ENCODE data around the gene PKD1L1. TPM values are rescaled to one million over a fixed set of nuclear protein-coding genes. Genes with fewer than 3 reads are reported as not detected.
"Not testable (repeated sequence)": the region's sequence is repeated elsewhere in the genome, so short reads cannot be mapped to it uniquely, and the experiment has no call there.

PKD1L1 gene
- polyA plus RNA-seq, 12 donors, result 0.26 to 2.3 (median 0.99) TPM; not detected in 2

DNA sequence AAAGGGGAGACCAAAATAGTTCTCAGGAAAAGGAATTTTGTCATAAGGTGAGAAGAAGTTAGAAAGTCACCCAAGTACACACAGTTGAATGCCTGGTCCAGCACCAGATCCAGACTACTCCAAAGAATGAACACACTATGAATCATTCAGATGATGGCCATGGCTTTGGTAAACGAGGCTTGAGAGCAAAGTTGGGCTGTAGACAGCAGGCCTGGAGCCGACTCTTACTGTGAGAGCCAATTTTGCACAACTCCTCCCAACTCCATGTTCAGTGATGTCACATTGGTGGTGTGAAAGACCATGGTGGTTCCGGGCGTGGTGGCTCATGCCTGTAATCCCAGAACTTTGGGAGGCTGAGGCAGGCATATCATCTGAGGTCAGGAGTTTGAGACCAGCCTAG, 131.6 kb downstream of the PKD1L1 start:
- DNase-seq, result no peak

DNA sequence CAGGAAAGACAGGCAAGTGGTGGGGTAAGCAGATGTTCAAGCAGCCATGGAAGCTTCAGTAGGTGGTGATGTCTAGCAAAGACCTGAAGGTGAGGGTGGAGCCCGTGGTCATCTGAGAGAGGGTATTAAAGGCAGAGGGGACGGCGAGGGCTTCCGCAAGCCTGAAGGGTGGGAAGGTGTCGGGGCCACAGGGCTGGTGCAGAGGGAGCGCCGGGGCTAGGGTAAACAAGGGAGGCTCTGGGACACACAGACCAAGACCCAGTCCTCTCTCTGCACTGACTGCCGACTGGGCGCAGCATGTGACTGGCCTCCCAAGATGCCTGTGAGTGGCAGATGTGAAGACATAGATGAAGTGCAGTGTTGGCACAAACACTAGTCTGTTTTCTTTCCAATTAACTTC, 132.4 kb downstream of the PKD1L1 start:
- DNase-seq, result no peak

DNA sequence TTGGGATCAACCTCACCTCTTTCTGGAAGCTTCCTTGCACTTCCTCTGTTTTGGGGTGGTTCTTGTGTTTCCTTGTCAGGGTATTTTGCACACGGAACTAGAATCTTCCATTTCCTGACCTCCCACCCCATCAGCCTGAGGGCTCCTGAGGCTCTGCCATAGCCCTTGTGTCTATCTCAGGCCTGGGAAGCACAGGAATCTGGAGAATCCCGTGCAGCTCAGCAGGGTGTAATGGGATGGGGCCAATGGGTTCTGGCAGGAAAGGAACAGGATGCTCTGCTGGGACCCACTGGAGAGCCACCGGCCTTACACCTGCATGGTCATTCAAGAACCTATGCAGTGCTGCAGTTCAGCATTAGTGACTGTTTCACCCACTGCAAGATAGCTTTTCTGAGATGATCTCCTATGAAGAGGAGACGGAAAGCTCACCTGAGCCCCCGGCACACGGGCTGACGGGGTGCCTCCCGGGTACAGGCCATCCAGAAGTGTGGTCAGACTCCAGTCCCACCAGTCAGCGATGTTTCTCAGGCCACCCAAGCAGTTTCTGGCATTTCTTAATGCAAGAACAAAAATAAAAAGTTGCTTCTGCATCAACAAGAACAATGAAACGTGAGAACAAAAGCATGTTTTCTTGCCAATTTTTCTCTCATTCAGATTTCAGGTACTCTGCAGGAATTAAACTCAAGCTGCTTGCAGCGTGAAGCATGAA, 133.2 kb downstream of the PKD1L1 start:
- DNase-seq, result no peak

DNA sequence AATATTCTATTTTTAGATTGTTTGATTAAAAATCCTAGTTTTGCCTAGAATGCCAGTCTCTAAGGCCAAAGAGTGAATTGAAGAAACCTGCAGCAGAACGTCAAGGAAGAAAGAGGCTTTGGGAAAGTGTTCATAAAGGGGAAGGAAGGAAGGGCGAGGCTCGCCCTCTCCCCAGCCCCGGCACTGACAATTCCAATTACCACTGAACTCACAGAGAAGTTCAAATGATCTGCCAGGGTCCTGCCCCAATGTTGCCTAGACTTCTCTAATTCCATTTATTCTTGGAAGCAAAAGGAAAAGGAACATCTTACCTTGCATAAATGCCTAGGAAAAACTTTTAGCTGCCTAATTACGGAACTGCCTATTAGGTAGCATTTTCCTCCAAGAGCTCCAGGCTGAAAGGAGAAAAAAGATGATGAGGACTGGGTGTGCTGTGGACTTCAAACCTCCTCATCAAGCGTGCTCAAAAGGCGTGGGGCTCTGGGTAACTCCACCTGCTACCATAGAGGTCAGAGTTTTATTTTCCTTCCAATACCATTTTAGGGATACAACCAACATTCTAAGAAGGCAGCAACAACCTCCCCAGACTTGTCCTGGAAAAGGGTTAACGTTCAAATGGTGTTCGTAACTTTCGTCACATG, 134.5 kb downstream of the PKD1L1 start:
- no peak for DNase-seq

DNA sequence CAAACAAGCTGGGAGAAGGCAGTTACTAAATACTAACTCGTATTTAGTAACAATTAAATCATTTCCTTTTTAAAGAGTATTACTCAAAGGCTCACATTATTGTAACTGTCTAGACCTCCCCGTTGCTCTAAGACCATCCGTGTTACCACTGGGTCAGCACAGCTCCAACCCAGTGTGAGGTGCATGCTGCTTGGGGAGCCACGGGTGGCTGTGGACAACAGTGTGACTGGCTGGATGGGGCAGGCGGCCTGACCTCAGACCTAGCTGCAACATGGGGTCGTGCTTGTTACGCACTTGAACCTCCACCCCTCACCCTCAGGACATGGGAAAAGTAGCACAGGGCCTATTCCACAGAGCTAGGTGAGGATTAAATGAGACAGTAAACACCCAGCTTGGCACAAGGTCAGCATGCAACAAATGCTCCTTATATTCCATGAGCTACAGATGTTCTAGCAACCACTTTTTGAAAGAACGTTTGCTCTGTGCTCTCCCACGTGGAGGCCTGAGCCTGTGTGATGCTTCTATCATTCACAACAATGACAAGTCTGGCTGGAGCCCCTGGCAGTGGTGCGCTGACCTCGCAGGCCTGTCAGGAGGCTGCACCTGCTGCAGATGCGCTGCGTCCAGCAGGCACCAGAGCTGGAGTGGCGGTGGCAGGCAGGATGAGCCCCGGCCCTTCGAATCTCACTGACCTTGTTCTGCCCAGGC, 135.7 kb downstream of the PKD1L1 start:
- no peak for DNase-seq

DNA sequence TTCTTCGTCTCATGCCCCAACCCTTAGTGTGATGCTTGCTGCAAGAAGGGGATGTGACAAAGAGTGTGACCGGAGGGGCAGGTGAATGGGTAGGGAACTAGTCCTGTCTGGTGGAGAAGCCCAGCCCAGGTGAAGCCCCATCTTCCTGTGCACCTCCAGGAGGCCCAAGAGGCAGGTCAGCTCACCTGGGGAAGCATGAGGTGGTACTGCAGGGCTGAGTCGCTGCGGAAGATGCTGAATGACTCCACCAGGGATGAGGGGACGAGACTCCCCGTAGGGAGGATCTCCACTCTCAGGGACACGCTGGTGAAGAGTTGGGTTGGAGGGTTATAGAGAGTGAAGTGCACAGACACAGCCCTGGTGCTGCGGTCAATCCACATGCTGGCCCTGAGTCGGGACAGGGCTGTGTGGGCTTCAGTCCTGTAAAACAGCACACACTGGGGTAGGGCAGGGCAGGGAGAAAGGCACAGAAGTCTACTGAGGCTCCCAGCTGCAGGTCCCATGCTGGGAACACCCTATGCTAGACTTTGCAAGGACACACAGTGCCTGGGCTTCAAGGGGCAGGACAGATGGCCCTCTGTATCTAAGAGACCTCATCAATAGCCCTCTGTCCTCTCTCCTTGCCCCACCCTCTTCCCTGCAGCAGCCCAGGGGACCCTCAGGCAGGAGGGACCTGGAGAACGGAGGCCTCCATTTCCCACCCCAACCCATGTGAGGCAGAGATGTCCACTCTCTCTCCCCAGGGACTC, 136.5 kb downstream of the PKD1L1 start:
- no peak for DNase-seq

DNA sequence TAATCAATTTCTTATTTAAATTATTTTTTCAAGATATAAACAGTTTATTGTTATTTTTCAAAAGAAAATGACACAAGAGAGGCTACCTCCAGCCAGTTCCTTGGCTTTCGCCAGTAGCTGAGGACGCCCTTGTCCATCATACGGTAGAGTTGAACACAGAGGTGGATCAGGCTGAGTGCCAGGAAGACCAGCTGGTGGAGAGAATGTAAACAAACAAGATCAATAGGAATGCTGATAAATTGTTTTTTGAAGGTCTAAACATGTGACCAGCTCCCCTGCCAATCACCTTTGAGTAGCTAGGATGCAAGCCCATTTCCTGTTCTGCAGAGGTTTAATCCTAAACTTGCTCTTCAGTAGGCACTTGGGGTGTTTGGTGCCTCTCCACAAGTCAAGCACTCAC, 138.9 kb downstream of the PKD1L1 start:
- DNase-seq, result no peak

DNA sequence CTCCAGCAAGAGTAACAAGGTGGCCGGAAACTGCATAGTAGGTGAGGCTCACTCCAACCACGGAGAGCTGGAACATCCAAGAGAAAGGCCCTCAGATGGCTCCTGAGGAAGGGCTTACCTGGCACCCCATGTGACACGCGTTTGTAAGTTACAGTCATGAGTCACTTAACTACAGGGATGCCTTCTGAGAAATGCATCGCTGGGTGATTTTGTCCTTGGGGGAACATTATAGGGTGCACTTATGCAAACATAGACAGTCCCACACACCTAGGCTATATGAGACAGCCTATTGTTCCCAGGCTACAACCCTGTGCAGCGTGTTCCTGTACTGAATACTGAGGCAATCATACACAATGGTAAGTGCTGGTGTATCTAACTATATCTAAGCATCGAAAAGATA, 139.9 kb downstream of the PKD1L1 start:
- no peak for DNase-seq

DNA sequence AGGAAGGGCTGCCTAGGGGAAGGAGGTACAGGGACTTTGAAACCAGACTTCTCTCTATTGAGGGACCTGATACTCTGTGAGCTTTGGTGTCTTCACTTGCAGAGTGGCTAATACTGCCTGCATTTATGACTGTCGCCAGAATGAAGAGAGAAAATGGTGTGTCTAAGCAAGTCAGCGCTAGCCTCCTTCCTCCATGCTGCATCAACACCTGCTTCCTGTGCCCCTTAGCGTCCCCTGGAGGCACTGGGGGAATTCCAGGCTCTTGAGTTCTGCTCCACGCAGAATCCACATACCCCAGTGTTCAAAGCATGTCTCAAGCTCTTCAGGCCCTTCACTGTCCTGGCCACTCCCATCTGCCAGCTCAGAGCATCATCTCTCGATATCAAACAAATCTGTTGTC, 140.5 kb downstream of the PKD1L1 start:
- no peak for DNase-seq

DNA sequence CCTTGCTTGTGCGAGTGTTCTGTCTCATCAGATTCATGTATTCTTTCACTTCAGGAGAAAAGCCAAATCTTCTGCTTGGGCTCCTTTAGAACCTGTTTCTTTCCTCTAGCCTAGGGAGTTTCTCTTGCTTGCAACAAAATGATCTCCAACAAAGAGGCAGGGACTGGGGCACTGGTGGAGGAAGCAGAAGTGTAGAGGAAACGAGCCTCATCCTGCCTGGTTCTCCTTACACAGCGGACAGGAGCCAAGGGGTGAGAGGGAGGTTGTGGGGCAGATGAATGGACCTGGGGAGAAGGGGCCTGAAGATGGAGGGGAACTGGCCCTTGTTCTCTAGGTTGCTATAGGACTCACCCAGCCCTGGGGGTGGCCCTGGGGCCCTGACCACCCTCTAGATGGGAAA, 141.1 kb downstream of the PKD1L1 start:
- DNase-seq, result no peak

DNA sequence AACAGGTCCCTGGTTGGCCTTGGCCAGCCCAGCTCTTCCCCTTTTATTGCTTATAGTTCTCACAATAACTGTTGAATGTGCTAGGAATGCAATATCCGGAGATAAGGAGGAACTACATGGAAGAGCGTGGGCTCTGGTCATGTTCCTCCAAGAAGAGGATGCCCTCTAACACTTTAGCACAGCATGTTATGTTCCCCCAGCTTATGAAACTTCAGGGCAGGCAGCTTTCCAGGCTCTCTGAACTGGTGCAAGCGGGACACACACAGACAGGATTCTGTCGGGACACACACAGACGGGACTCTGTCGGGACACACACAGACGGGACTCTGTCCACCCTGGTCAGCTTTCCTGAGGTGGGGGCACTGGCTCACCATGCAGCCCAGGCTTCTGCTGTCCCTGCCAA, 141.6 kb downstream of the PKD1L1 start:
- DNase-seq, result no peak

DNA sequence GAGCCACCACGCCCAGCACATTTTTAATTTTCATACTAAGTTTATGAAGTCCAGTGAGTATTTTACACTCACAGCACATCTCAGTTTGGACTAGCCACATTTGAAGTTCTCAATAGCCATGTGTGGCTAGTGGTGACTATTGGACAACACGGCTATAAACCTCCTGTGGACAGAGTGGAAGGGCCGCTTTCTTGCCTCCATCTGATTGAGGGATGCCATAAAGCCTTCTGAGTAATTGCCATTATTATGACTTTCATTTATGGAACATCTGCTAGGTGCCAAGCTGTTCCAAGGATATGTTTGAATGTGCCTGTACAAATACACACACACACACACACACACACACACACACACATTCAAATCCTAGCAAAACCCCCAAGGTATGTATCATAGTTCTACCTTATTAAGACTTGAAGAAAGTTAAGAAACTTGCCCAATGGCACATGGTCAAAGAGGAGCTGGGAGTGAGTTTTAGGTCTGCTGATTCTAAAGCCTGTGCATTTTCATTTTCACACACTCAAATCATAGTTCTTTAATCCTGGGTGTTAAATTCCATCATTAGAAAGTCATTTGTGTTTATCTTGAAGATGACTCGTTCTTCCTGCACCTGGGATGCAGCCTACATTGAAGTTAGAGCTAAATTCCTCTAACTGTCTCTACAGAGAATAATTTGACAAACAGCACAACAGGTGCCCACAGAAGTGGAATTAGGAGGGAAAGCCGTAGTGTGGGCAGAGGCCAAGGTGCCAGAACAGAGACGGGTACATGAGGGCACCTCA, 143.3 kb downstream of the PKD1L1 start:
- no peak for DNase-seq

DNA sequence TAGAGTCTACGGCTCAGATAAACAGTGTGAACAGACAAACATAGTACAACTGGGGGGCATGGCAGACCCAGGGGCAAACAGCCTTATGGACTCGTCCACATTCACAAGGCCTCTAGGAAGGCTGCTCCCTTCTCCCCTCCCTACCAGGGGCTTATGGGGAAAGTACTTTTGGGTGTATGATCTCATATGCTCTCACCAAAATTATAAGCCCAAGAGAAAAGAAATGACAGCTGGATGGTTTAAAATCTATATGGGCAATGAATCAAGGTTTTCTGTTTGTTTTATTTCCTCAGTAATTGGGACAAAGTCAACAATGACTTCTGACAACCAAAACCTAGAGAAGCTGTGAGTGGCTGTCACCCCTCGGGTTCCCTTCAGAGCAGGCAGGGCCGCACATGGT, 144.4 kb downstream of the PKD1L1 start:
- no peak for DNase-seq

DNA sequence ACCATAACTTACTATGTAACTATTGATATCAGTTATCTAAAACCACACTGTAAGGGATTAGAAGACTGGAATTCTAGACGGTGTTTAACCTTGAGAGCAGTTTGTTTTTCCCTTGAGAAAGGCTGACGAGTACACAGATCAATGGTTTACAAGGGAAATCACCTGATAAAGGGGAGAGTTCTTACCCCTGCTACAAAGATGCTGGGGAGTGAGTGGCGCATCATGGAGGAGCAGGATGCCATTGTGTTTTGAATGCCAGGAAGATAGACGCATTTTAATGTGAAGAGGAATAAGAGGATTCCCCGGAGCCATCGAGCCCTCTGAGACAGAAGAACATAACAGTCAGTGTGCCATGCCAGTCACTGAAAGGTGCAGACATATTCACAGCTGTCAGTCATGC, 145.2 kb downstream of the PKD1L1 start:
- no peak for DNase-seq

DNA sequence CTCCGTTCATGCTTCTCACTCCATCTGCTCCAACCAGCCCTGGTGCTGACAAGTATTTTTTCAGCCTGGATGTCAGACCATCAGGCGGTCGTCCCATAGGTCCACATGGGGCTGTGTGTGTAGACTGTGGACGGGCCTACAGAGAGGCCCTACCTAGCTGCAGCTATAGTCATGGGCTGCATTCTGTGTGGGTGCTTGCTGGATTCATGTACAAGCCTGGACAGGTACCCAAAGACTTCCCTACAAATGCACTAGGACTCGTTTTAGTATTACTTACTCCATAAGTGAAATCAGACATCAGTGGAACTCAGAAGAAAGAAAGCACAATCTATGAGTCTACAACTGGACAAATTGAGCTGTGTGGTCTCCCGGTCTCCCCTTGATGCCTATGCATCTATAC, 146.8 kb downstream of the PKD1L1 start:
- DNase-seq, result no peak

DNA sequence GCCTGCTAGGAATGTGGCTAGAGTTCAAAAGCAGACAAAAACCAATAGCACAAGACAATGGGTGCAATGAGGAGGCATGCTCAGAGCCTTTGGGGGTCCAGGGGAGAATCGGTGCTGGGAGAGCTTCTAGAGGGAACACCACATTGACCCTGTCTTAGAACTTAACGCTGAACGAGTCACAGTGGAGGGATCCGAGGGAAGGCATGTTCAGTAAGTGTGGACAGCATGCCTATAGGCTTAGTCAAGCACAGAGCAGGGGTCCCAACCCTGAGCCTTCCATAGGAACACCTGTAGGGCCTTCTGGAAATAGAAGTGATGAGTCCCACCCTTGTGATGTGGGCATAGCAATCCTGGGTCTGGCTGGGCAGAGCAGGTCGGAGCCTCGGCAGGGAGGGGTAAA, 148.7 kb downstream of the PKD1L1 start:
- no peak for DNase-seq

DNA sequence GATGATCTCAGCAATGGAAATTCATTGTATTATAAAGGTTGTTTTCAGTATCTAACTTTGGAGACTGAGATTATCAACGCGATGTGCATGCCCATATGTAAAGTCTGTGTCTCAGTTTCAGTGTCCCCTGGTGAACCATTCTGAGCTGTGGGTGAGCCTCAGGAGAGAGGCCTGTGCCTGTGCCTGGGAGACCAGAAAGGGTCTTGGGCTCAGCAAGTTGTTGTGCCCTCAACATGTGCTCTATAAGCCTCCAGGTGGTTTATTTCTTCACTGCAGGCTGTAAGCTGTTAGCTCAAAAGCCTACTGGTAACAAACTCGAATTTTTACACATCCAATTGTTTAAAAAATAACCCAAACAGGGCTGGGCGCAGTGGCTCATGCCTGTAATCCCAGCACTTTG, 151.9 kb downstream of the PKD1L1 start:
- DNase-seq, result no peak

DNA sequence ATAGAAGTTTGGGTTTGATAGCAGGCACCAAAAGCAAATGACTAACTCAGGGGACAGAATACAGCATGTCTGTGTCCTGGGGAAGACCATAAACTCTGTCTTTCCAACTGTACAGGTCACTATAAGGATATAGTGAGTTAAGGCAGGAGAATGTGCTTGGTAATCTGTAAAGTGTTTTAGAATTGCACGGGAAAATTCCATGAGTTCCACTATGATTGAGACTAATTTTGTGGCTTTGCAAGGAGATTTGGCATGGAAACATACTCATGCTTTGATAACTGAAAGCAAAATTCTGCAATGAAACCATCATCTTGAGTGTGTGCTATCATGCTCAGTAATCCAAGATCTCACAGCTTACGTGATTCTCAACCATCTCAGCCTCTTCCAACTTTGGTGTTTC, 152.6 kb downstream of the PKD1L1 start:
- no peak for DNase-seq

DNA sequence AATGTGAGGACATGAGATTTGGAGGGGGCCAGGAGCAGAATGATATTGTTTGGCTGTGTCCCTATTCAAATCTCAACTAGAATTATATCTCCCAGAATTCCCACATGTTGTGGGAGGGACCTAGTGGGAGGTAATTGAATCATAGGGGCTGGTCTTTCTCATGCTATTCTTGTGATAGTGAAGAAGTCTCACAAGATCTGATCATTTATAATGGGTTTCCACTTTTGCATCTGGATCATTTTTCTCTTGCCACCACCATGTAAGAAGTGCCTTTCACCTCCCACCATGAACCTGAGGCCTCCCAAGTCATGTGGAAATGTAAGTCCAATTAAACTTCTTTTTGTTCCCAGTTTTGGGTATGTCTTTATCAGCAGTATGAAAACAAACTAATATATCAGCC, 153.1 kb downstream of the PKD1L1 start:
- DNase-seq, result not testable (repeated sequence)

DNA sequence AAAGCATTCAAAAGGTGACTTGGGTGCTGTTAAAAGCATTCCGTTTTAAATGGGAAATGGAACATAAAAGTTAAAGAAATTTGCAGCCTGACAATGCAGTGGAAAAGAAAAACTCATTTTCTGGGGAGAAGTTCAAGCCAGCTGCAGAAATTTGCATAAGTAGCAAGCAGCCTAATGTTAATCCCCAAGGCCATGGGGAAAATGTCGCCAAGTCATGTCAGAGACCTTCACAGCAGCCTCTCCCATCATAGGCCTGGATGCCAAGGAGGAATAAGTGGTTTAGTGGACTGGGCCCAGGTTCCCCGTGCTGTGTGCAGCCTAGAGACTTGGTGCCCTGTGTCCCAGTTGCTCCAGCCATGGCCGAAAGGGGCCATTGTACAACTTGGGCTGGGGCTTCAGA, 154.2 kb downstream of the PKD1L1 start:
- no peak for DNase-seq

DNA sequence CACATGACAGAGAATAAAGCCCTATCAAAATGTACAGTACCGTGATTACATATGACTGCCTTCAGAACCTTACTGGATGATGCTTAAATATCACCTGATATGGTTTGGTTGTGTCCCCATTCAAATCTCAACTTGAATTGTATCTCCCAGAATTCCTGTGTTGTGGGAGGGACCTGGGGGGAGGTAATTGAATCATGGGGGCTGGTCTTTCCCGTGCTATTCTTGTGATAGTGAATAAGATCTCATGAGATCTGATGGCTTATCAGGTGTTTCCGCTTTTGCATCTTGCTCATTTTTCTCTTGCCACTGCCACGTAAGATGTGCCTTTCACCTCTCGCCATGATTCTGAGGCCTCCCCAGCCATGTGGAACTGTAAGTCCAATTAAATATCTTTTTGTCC, 155.1 kb downstream of the PKD1L1 start:
- not testable (repeated sequence) for DNase-seq
